C4-2B (cell line): ENCODE data around the gene WNT4.

Source experiments
- ZFX ChIP-seq: fragments of 450-650 bp; IDR thresholded peaks from 2 replicates; pipeline ENCODE4 v1.6.1; 2017
- TF ChIP-seq, protein P1 (sequence below): fragments of 450-650 bp; conservative IDR thresholded peaks from 2 replicates; pipeline ENCODE4 v1.5.1; 2017; ENCODE audit warnings: mild to moderate bottlenecking

DNA sequence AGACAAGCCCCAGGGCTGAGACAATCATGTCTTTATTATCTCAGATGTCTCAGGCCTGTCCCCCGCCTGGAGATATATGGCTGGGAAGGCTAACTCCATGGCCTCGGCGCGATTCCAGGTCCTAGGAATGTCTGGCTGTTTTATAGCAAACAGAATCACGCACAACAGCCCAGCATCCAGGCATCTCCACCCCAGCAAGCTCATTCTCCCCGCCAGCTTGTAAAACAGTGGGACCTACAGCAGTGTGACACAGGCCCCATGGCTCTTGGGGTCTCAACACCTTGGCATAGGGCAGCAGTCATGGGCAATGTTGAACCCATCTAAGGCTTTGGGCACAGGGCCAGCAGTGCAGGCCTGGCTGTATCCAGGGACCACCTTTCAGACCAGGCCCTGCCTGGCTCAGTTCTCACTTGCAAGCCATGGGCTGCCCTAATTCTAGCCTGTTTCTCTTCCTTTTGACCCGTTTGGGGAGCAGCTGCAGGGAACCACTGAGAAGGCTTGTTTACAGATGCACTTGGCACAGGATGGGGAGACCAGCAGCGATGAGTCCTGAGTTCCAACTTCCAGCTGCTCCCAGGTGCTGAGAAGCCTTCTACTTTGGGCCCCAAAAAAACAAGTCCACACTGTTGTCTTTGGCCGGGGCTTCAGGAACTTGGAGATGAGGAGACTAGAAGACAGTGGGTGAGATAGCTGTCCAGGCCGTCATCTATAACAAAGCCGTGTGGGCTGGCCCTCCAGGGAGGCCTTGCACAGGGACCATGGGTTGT is 34.4 kb downstream of the WNT4 start:
- TF ChIP-seq, protein P1, sequence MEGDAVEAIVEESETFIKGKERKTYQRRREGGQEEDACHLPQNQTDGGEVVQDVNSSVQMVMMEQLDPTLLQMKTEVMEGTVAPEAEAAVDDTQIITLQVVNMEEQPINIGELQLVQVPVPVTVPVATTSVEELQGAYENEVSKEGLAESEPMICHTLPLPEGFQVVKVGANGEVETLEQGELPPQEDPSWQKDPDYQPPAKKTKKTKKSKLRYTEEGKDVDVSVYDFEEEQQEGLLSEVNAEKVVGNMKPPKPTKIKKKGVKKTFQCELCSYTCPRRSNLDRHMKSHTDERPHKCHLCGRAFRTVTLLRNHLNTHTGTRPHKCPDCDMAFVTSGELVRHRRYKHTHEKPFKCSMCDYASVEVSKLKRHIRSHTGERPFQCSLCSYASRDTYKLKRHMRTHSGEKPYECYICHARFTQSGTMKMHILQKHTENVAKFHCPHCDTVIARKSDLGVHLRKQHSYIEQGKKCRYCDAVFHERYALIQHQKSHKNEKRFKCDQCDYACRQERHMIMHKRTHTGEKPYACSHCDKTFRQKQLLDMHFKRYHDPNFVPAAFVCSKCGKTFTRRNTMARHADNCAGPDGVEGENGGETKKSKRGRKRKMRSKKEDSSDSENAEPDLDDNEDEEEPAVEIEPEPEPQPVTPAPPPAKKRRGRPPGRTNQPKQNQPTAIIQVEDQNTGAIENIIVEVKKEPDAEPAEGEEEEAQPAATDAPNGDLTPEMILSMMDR = no peak
- no peak for TF ChIP-seq ZFX
